GM13977 (cell line): ENCODE data around the gene PRMT9.

Source experiments
- DNase-seq: peaks from one replicate; pipeline ENCODE4 v3.0.0; 2012; ENCODE audit warnings: low spot score
- CTCF ChIP-seq: IDR thresholded peaks from 2 replicates; pipeline ENCODE4 v1.5.1; 2012; ENCODE audit warnings: mild to moderate bottlenecking, control low read depth; ENCODE audit not compliant: insufficient read depth; ENCODE audit errors: extremely low read depth, missing control alignments
- in situ Hi-C: fragments of 300-500 bp; cut with MboI; formaldehyde crosslinking; loops from one replicate; pipeline ENCODE4 v1.12.0; 2022; ENCODE audit warnings: low sequenced_read_pairs, low pct_unique_long_range_greater_than_20kb, mixed read lengths, inconsistent platforms; ENCODE audit not compliant: unreplicated experiment

The PRMT9 gene

GRCh38 chr4:147682755-147683154 lies 1.2 kb downstream of the PRMT9 start:
- TF ChIP-seq CTCF, result no peak
- in situ Hi-C loops, result no loop called here
- no peak for DNase-seq

GRCh38 chr4:147678796-147679549 lies 5.0 kb downstream of the PRMT9 start:
- DNase-seq, result no peak
- in situ Hi-C loops, result no loop called here

GRCh38 chr4:147678106-147678505 lies 5.9 kb downstream of the PRMT9 start:
- DNase-seq, result no peak
- no peak for TF ChIP-seq CTCF
- in situ Hi-C loops, result no loop called here

More at GRCh38 chr4:147678796-147679549, 5.0 kb downstream of the PRMT9 start:
- peak; percentile 34 for TF ChIP-seq CTCF

- in situ Hi-C loops, result no loop called here
- TF ChIP-seq CTCF, result no peak
- no peak for DNase-seq
Observed at GRCh38 chr4:147674496-147674895, 9.5 kb downstream of the PRMT9 start.

- DNase-seq, result no peak
- no peak for TF ChIP-seq CTCF
- in situ Hi-C loops, result no loop called here
Observed at GRCh38 chr4:147674073-147674472, 9.9 kb downstream of the PRMT9 start.

GRCh38 chr4:147658501-147658900 lies 25.5 kb downstream of the PRMT9 start:
- DNase-seq, result no peak
- in situ Hi-C loops, result no loop called here
- no peak for TF ChIP-seq CTCF

GRCh38 chr4:147655639-147656038 lies 28.3 kb downstream of the PRMT9 start:
- DNase-seq, result no peak
- in situ Hi-C loops, result no loop called here
- no peak for TF ChIP-seq CTCF
